ENCODE results near the gene SBNO2. TPM values are rescaled to one million over a fixed set of nuclear protein-coding genes. Genes with fewer than 3 reads are reported as not detected.

The SBNO2 gene
- total and polyA plus RNA-seq, 2 donors (not counting 3 experiments of a cell fraction or from before 2014, with no cell fraction given), result 31.4 to 65.7 TPM

- no peak for DNase-seq (ENCODE audit: low read depth, low spot score)
- H3K79me2 ChIP-seq (ENCODE audit: control insufficient read depth, insufficient read depth, low read length), result peaks cover 36% of the 10 kb centered on the region
- POLR2A ChIA-PET, result no interaction called here
These were observed 45.9 kb upstream of the SBNO2 start for GRCh38 chr19:1219786-1220476.

More at GRCh38 chr19:1219786-1220476, 45.9 kb upstream of the SBNO2 start:
- Histone ChIP-seq H3K36me3 (ENCODE audit: control insufficient read depth in 2 of 2, extremely low read depth in 1 of 2, insufficient read depth in 2 of 2, low read length in 2 of 2) (peaks cover 5 to 17% of the 10 kb centered on the region in 2 experiments), H3K9ac (replicated peaks; ENCODE audit: extremely low read depth, insufficient read depth, low read length) (no peak overlapping the region), H2AFZ (ENCODE audit: low read depth, low read length) (no peak overlapping the region), H3K9me3 (replicated peaks; ENCODE audit: control insufficient read depth, insufficient read depth, low read length) (no peaks in the 10 kb centered on the region), H3K27ac (ENCODE audit: insufficient read depth, low read depth, low read length) (no peak overlapping the region), H3K4me2 (ENCODE audit: insufficient read depth, low read length) (no peak overlapping the region), H3K4me3 (replicated peaks in 1 of 3; ENCODE audit: insufficient read depth in 1 of 3, low read depth in 1 of 3, low read length in 3 of 3) (no peak overlapping the region), H4K20me1 (replicated peaks; ENCODE audit: control insufficient read depth, extremely low read depth, insufficient read depth, low read length) (no peaks in the 10 kb centered on the region), H3K4me1 (ENCODE audit: control insufficient read depth, extremely low read depth, insufficient read depth, low read length) (peaks cover 10% of the 10 kb centered on the region), H3K9me1 (replicated peaks; ENCODE audit: control insufficient read depth, extremely low read depth, insufficient read depth, low read length) (no peaks in the 10 kb centered on the region), H3K27me3 (ENCODE audit: control insufficient read depth in 2 of 2, insufficient read depth in 2 of 2, low read length in 2 of 2) (no peaks in the 10 kb centered on the region)
- intact Hi-C loops (cut with micrococcal nuclease) (no loop called here), dilution Hi-C loops (cut with MboI; ENCODE audit: extremely low pct_ligation_motif_present, low sequenced_read_pairs) (no loop called here)
- BruUV-seq (replicated peaks), result no TSS peak
- CTCF ChIA-PET, result interaction anchor here (1.9 to 2.4 kb wide), 2 partner anchors 12 to 24 kb away, joined by 5 read pairs; no protein-coding TSS in a partner anchor
- TF ChIP-seq JUN (IDR thresholded peaks at IDR 0.05; ENCODE audit: borderline replicate concordance, insufficient read depth, insufficient read length, low read depth) (no peak), EZH2 (IDR thresholded peaks at IDR 0.05; ENCODE audit: borderline replicate concordance, low read depth, low read length, severe bottlenecking) (no peak), CTCF (IDR thresholded peaks at IDR 0.05; ENCODE audit: extremely low read depth in 1 of 2, insufficient read depth in 1 of 2, low read depth in 1 of 2, low read length in 2 of 2) (no peak), MAX (IDR thresholded peaks at IDR 0.05; ENCODE audit: insufficient read depth, insufficient read length) (no peak), FOS (IDR thresholded peaks at IDR 0.05; ENCODE audit: borderline replicate concordance, insufficient read depth, low read length) (no peak), POLR2A (IDR thresholded peaks at IDR 0.05; ENCODE audit: low read depth, low read length) (no peak), MYC (IDR thresholded peaks at IDR 0.05; ENCODE audit: low read depth, low read length) (no peak), GATA2 (IDR thresholded peaks at IDR 0.05; ENCODE audit: insufficient read depth, insufficient read length, low read depth, low read length) (no peak), POLR2AphosphoS5 (IDR thresholded peaks at IDR 0.05; ENCODE audit: insufficient read depth, low read depth, low read length) (no peak)
- no peak for FAIRE-seq

All from endothelial cell of umbilical vein (primary cell).